Astrocyte (in vitro differentiated cells and primary cell): ENCODE results near the gene MLN. TPM values are rescaled to one million over a fixed set of nuclear protein-coding genes. Genes with fewer than 3 reads are reported as not detected.

ENCODE experiments used
- DNase-seq: peaks from one replicate; pipeline ENCODE4 v3.0.0-alpha.2; 2010; ENCODE audit warnings: low read depth
- FAIRE-seq: peaks from 2 replicates; lab custom pipeline; 2011; peaks lifted over from hg19 to GRCh38; lab: Jason Lieb, UNC
- H2AFZ ChIP-seq: 2 replicates; pipeline ENCODE4 v1.6.0; 2012; ENCODE audit warnings: low read depth, low read length, inconsistent platforms
- H3K27ac ChIP-seq: 2 replicates; pipeline ENCODE4 v1.5.1; 2011; ENCODE audit warnings: low read depth, low read length, inconsistent platforms
- H3K27me3 ChIP-seq: 2 replicates; pipeline ENCODE4 v1.6.0; 2011; ENCODE audit warnings: low read length, inconsistent platforms; ENCODE audit not compliant: insufficient read depth
- H3K36me3 ChIP-seq: 2 replicates; pipeline ENCODE4 v1.5.1; 2011; ENCODE audit warnings: low read length, inconsistent platforms; ENCODE audit not compliant: insufficient read depth
- H3K4me1 ChIP-seq: 2 replicates; pipeline ENCODE4 v1.5.1; 2011; ENCODE audit warnings: low read length, inconsistent platforms; ENCODE audit not compliant: insufficient read depth
- H3K4me2 ChIP-seq: 2 replicates; pipeline ENCODE4 v1.6.0; 2012; ENCODE audit warnings: low read length, inconsistent platforms
- H3K4me3 ChIP-seq: 2 replicates; pipeline ENCODE4 v1.5.1; 2011; ENCODE audit warnings: low read depth, mild to moderate bottlenecking, low read length, inconsistent platforms; ENCODE audit not compliant: insufficient read depth
- H3K79me2 ChIP-seq: 2 replicates; pipeline ENCODE4 v1.6.0; 2012; ENCODE audit warnings: mild to moderate bottlenecking, low read length, inconsistent platforms; ENCODE audit not compliant: insufficient read depth
- H3K9ac ChIP-seq: 2 replicates; pipeline ENCODE4 v1.6.0; 2012; ENCODE audit warnings: mild to moderate bottlenecking, low read length, inconsistent platforms
- H3K9me3 ChIP-seq: 2 replicates; pipeline ENCODE4 v1.5.1; 2012; ENCODE audit warnings: low read depth, mild to moderate bottlenecking, low read length, inconsistent platforms; ENCODE audit not compliant: insufficient read depth
- H4K20me1 ChIP-seq: 2 replicates; pipeline ENCODE4 v1.6.0; 2012; ENCODE audit warnings: low read length, inconsistent platforms; ENCODE audit not compliant: insufficient read depth
- H3K27ac Mint-ChIP-seq: one replicate; pipeline ENCODE4 v1.8.0; 2021; ENCODE audit warnings: mild to moderate bottlenecking, mixed read lengths; ENCODE audit not compliant: unreplicated experiment
- H3K27me3 Mint-ChIP-seq: one replicate; pipeline ENCODE4 v1.8.0; 2021; ENCODE audit warnings: low read depth, mixed read lengths; ENCODE audit not compliant: unreplicated experiment
- H3K36me3 Mint-ChIP-seq: one replicate; pipeline ENCODE4 v1.8.0; 2021; ENCODE audit warnings: low read depth, mixed read lengths; ENCODE audit not compliant: unreplicated experiment
- H3K4me1 Mint-ChIP-seq: one replicate; pipeline ENCODE4 v1.8.0; 2021; ENCODE audit warnings: low read depth, mixed read lengths; ENCODE audit not compliant: unreplicated experiment
- H3K4me3 Mint-ChIP-seq: one replicate; pipeline ENCODE4 v1.8.0; 2021; ENCODE audit warnings: mild to moderate bottlenecking, moderate library complexity, mixed read lengths; ENCODE audit not compliant: unreplicated experiment
- H3K9me3 Mint-ChIP-seq: one replicate; pipeline ENCODE4 v1.8.0; 2021; ENCODE audit warnings: mild to moderate bottlenecking, mixed read lengths; ENCODE audit not compliant: unreplicated experiment
- CTCF ChIP-seq: IDR thresholded peaks from 2 replicates; pipeline ENCODE4 v1.5.1; 2011; ENCODE audit warnings: low read depth, mild to moderate bottlenecking, inconsistent platforms, low read length, moderate library complexity; ENCODE audit not compliant: insufficient read depth
- EZH2 ChIP-seq: IDR thresholded peaks from 2 replicates; pipeline ENCODE4 v1.6.1; 2012; ENCODE audit warnings: mild to moderate bottlenecking, low read length, inconsistent platforms; ENCODE audit not compliant: insufficient read depth
- total RNA-seq: library from RNA; stranded (reverse); gene quantifications from 2 replicates; pipeline ENCODE4 v1.2.1, GENCODE V29; 2021

The MLN gene
- total RNA-seq, 1 donor from 2014 or later, result not detected

- H3K36me3 Mint-ChIP-seq, result peaks cover 2% of the 10 kb centered on the region
- H2AFZ ChIP-seq, result no peak overlapping the region
- H3K27me3 ChIP-seq, result no peaks in the 10 kb centered on the region
- H3K9ac ChIP-seq, result no peak overlapping the region
- DNase-seq, result no peak
- H3K27me3 Mint-ChIP-seq, result peaks cover 42% of the 10 kb centered on the region
- no peak overlapping the region for H3K4me3 Mint-ChIP-seq
- no peak overlapping the region for H3K4me3 ChIP-seq
- H3K4me1 Mint-ChIP-seq, result peaks cover 8% of the 10 kb centered on the region
- no peaks in the 10 kb centered on the region for H3K9me3 ChIP-seq
- no peaks in the 10 kb centered on the region for H4K20me1 ChIP-seq
- H3K9me3 Mint-ChIP-seq, result no peaks in the 10 kb centered on the region
- H3K27ac ChIP-seq, result no peak overlapping the region
- H3K4me2 ChIP-seq, result no peak overlapping the region
- no peak overlapping the region for H3K27ac Mint-ChIP-seq
- peaks cover 8% of the 10 kb centered on the region for H3K4me1 ChIP-seq
- TF ChIP-seq EZH2, result no peak
- no peak for TF ChIP-seq CTCF
- no peaks in the 10 kb centered on the region for H3K36me3 ChIP-seq
- FAIRE-seq, result no peak
- H3K79me2 ChIP-seq, result no peaks in the 10 kb centered on the region
These were observed 3.4 kb downstream of the MLN start for GRCh38 chr6:33800248-33800969.

- no peak overlapping the region for H3K27ac Mint-ChIP-seq
- no peak for FAIRE-seq
- H4K20me1 ChIP-seq, result no peaks in the 10 kb centered on the region
These were observed 4.2 kb downstream of the MLN start for GRCh38 chr6:33799454-33800113.

More at GRCh38 chr6:33799454-33800113, 4.2 kb downstream of the MLN start:
- Mint-ChIP-seq H3K4me3 (no peak overlapping the region), H3K9me3 (no peaks in the 10 kb centered on the region), H3K4me1 (peaks cover 8% of the 10 kb centered on the region), H3K27me3 (peaks cover 34% of the 10 kb centered on the region), H3K36me3 (peaks cover 2% of the 10 kb centered on the region)
- Histone ChIP-seq H3K9ac (no peak overlapping the region), H3K27ac (no peak overlapping the region), H2AFZ (no peak overlapping the region), H3K9me3 (no peaks in the 10 kb centered on the region), H3K27me3 (no peaks in the 10 kb centered on the region), H3K4me2 (no peak overlapping the region), H3K79me2 (no peaks in the 10 kb centered on the region), H3K4me3 (no peak overlapping the region), H3K36me3 (no peaks in the 10 kb centered on the region), H3K4me1 (peaks cover 8% of the 10 kb centered on the region)
- no peak for TF ChIP-seq EZH2
- no peak for TF ChIP-seq CTCF
- no peak for DNase-seq
